Thyroid gland (tissue), 4 donors: Measurements from ENCODE around the gene TMEM132C.

ENCODE experiments used
- POLR2A ChIP-seq, 2 donors: fragments of 450-650 bp; IDR thresholded peaks; one replicate each; pipeline ENCODE4 v1.6.1; 2017; ENCODE audit warnings: antibody characterized with exemption in 2 of 2, mild to moderate bottlenecking in 2 of 2, moderate library complexity in 1 of 2
- TF ChIP-seq, protein P1 (sequence below), 6 experiments: fragments of 200-600 bp in 3 of 6; fragments of 450-650 bp in 3 of 6; sonication (generic) in 3 of 6; IDR thresholded peaks; one replicate each; pipeline ENCODE4 v1.5.1; 2016 to 2019; ENCODE audit warnings: antibody characterized with exemption in 6 of 6, mild to moderate bottlenecking in 2 of 6, inconsistent platforms in 1 of 6, moderate library complexity in 1 of 6

DNA sequence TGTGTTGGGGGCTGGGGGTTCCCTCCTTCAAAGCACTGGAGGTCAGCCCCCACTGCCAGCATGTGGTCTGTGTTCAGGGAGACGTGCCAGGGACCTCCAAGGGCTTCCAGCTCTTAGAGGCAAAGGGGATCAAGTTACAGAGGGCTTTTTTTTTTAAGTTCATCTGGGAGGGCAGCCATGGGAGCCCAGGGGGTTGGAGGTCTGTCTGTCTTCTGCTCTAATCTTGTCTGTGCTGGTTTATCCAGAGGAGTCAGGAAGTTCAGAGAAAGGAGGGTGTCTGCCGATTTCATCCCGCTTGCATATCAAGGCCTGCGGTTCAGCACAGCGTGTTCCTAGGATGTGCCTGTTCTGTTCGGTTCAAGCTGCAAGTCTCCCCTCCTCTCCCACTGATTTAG is 72.2 kb downstream of the TMEM132C start:
- TF ChIP-seq POLR2A (IDR thresholded peaks at IDR 0.05), result no peak
- TF ChIP-seq, protein P1, sequence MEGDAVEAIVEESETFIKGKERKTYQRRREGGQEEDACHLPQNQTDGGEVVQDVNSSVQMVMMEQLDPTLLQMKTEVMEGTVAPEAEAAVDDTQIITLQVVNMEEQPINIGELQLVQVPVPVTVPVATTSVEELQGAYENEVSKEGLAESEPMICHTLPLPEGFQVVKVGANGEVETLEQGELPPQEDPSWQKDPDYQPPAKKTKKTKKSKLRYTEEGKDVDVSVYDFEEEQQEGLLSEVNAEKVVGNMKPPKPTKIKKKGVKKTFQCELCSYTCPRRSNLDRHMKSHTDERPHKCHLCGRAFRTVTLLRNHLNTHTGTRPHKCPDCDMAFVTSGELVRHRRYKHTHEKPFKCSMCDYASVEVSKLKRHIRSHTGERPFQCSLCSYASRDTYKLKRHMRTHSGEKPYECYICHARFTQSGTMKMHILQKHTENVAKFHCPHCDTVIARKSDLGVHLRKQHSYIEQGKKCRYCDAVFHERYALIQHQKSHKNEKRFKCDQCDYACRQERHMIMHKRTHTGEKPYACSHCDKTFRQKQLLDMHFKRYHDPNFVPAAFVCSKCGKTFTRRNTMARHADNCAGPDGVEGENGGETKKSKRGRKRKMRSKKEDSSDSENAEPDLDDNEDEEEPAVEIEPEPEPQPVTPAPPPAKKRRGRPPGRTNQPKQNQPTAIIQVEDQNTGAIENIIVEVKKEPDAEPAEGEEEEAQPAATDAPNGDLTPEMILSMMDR (IDR thresholded peaks at IDR 0.05), result no peak
